ENCODE measurements around the gene NUDT13. TPM values are rescaled to one million over a fixed set of nuclear protein-coding genes. Genes with fewer than 3 reads are reported as not detected.
"Not testable (repeated sequence)": the region's sequence is repeated elsewhere in the genome, so short reads cannot be mapped to it uniquely, and the experiment has no call there.

The NUDT13 gene
- total RNA-seq, 1 donor from 2014 or later = 1.7 TPM

DNA sequence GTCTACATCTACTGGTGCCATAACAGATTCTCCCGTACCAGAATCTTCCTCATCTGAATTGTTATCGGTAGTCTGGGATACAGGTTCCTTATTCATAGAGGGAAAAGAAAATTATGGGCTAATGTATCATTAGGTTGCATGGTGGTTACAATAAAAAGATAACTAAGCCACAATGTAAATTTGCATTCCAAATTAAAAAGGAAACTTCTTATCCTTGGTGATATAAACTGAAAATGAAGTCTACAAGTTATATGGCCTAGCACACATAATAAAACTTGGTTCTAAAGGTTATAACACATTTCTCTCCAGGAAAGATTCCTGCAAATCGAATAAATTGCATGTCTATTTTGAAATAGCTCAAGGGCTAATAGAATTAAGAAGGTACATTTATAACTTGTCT is 24.5 kb downstream of the NUDT13 start:
- Mint-ChIP-seq H3K27me3 (ENCODE audit: low read depth) (no peaks in the 10 kb centered on the region), H3K4me3 (ENCODE audit: unreplicated experiment) (no peak overlapping the region), H3K4me1 (ENCODE audit: low read depth) (no peaks in the 10 kb centered on the region), H3K36me3 (ENCODE audit: low read depth) (peaks cover 42% of the 10 kb centered on the region), H3K27ac (ENCODE audit: unreplicated experiment) (no peak overlapping the region), H3K9me3 (ENCODE audit: low read depth) (no peaks in the 10 kb centered on the region)
- DNase-seq (ENCODE audit: low spot score) = no peak
- TF ChIP-seq, protein P1, sequence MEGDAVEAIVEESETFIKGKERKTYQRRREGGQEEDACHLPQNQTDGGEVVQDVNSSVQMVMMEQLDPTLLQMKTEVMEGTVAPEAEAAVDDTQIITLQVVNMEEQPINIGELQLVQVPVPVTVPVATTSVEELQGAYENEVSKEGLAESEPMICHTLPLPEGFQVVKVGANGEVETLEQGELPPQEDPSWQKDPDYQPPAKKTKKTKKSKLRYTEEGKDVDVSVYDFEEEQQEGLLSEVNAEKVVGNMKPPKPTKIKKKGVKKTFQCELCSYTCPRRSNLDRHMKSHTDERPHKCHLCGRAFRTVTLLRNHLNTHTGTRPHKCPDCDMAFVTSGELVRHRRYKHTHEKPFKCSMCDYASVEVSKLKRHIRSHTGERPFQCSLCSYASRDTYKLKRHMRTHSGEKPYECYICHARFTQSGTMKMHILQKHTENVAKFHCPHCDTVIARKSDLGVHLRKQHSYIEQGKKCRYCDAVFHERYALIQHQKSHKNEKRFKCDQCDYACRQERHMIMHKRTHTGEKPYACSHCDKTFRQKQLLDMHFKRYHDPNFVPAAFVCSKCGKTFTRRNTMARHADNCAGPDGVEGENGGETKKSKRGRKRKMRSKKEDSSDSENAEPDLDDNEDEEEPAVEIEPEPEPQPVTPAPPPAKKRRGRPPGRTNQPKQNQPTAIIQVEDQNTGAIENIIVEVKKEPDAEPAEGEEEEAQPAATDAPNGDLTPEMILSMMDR (IDR thresholded peaks at IDR 0.05) = no peak

DNA sequence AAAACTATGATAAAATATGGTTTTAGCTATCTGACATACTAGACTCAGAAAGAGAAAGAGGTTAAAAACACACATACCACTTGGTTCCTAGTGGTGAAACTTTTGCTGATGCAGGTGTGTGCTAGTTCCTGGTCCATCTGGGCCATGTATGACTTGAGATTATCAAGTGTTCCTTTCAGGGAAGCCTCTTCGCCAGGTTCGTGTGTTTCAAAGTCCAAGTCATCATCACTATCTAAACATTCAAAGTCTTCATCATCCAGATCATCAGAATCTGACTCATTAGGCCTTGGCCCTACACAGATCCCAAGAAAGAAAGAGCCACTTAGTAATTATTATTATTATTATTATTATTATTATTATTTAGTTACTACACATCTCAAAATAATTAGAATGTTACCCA is 26.4 kb downstream of the NUDT13 start:
- Mint-ChIP-seq H3K4me1 (ENCODE audit: low read depth) (no peaks in the 10 kb centered on the region), H3K27ac (ENCODE audit: unreplicated experiment) (no peak overlapping the region), H3K9me3 (ENCODE audit: low read depth) (no peaks in the 10 kb centered on the region), H3K36me3 (ENCODE audit: low read depth) (peaks cover 37% of the 10 kb centered on the region), H3K4me3 (ENCODE audit: unreplicated experiment) (no peak overlapping the region), H3K27me3 (ENCODE audit: low read depth) (no peaks in the 10 kb centered on the region)
- no peak for DNase-seq (ENCODE audit: low spot score)
- TF ChIP-seq, protein P1 (IDR thresholded peaks at IDR 0.05) = no peak

DNA sequence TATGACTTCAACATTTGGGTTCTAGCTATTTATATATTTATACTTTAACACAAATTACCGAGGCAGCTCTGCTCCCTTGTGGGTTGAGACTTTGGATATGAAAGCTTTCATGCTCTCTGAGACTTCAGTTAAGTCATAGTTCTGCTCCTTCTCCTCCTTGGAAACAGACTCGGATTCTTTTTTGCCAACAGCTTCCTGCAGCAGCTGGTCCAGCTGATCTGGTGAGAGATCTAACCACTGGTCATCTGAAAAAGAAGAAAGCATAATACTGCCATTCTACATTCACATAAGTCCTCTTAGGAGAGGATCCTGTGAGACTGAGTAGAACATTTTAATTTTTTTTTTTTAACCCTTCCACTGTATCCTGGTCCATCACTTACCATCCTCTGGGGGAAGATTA is 29.0 kb downstream of the NUDT13 start:
- H3K27ac Mint-ChIP-seq (ENCODE audit: unreplicated experiment) = no peak overlapping the region
- H3K4me3 Mint-ChIP-seq (ENCODE audit: unreplicated experiment) = no peak overlapping the region
- no peaks in the 10 kb centered on the region for H3K4me1 Mint-ChIP-seq (ENCODE audit: low read depth)
- no peak for DNase-seq (ENCODE audit: low spot score)
- peaks cover 37% of the 10 kb centered on the region for H3K36me3 Mint-ChIP-seq (ENCODE audit: low read depth)
- TF ChIP-seq, protein P1 (IDR thresholded peaks at IDR 0.05) = no peak
- H3K27me3 Mint-ChIP-seq (ENCODE audit: low read depth) = no peaks in the 10 kb centered on the region
- no peaks in the 10 kb centered on the region for H3K9me3 Mint-ChIP-seq (ENCODE audit: low read depth)

DNA sequence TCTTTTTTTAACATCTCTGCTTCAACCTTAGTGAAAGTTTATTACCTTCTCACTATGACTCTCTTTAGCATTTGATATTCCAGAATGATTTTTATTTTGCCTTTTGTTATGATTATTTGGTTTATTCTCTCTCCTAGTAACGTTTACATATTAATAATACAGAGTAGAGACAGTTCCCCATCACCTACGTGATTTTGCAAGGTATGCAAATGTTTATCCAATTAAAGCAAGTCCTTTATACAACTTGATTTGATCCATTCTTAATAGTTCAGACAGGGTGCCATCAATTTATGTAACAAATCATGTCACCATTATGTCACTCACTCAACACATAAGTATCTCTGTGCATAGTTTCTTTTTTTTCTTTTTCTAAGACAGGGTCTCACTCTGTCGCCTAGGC is 31.3 kb downstream of the NUDT13 start:
- no peak overlapping the region for H3K27ac Mint-ChIP-seq (ENCODE audit: unreplicated experiment)
- no peaks in the 10 kb centered on the region for H3K9me3 Mint-ChIP-seq (ENCODE audit: low read depth)
- no peak for DNase-seq (ENCODE audit: low spot score)
- H3K4me1 Mint-ChIP-seq (ENCODE audit: low read depth) = no peaks in the 10 kb centered on the region
- no peak overlapping the region for H3K4me3 Mint-ChIP-seq (ENCODE audit: unreplicated experiment)
- H3K36me3 Mint-ChIP-seq (ENCODE audit: low read depth) = peaks cover 33% of the 10 kb centered on the region
- no peaks in the 10 kb centered on the region for H3K27me3 Mint-ChIP-seq (ENCODE audit: low read depth)
- TF ChIP-seq, protein P1 (IDR thresholded peaks at IDR 0.05) = no peak

DNA sequence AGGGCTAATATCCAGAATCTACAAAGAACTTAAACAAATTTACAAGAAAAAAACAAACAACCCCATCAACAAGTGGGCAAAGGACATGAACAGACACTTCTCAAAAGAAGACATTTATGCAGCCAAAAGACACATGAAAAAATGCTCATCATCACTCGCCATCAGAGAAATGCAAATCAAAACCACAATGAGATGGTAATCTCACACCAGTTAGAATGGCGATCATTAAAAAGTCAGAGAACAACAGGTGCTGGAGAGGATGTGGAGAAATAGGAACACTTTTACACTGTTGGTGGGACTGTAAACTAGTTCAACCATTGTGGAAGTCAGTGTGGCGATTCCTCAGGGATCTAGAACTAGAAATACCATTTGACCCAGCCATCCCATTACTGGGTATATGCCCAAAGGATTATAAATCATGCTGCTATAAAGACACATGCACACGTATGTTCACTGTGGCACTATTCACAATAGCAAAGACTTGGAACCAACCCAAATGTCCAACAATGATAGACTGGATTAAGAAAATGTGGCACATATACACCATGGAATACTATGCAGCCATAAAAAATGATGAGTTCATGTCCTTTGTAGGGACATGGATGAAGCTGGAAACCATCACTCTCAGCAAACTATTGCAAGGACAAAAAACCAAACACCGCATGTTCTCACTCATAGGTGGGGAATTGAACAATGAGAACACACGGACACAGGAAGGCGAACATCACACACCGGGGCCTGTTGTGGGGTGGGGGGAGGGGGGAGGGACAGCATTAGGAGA is 40.6 kb downstream of the NUDT13 start:
- DNase-seq (ENCODE audit: low spot score); H3K4me3 Mint-ChIP-seq (ENCODE audit: unreplicated experiment); H3K4me1 Mint-ChIP-seq (ENCODE audit: low read depth); H3K27ac Mint-ChIP-seq (ENCODE audit: unreplicated experiment); H3K27me3 Mint-ChIP-seq (ENCODE audit: low read depth); H3K9me3 Mint-ChIP-seq (ENCODE audit: low read depth): not testable (repeated sequence)
- peaks cover 31% of the 10 kb centered on the region for H3K36me3 Mint-ChIP-seq (ENCODE audit: low read depth)

DNA sequence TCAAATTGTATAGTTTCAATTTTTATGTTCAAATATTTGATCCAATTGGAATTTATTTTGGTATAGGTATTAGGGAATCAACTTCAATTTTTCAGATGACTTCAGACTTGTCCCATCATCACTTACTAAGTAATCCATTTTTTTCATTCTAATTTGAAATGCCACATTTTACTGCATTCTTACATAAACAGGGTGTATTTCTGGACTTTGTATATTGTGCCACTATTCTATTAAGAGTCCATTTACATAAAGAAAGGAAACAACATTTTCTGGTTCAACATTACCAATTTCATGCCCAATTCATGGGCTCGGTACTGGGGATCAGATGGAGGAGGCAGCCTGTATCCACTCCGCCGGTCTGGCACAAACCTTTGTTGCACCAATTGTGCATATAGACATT is 41.8 kb downstream of the NUDT13 start:
- Mint-ChIP-seq H3K27ac (ENCODE audit: unreplicated experiment) (no peak overlapping the region), H3K4me1 (ENCODE audit: low read depth) (no peaks in the 10 kb centered on the region), H3K4me3 (ENCODE audit: unreplicated experiment) (no peak overlapping the region), H3K36me3 (ENCODE audit: low read depth) (peaks cover 31% of the 10 kb centered on the region), H3K27me3 (ENCODE audit: low read depth) (no peaks in the 10 kb centered on the region), H3K9me3 (ENCODE audit: low read depth) (no peaks in the 10 kb centered on the region)
- TF ChIP-seq, protein P1 (IDR thresholded peaks at IDR 0.05) = no peak
- no peak for DNase-seq (ENCODE audit: low spot score)

All from chondrocyte (in vitro differentiated cells).